Activated CD4-positive, alpha-beta T cell treated with anti-CD3 and anti-CD28 coated beads, Interleukin-2, amount 10 ng/mL, durations not matched to agents 24 days and 14 days (primary cell): ENCODE measurements around the gene SPAG4. TPM values are rescaled to one million over a fixed set of nuclear protein-coding genes. Genes with fewer than 3 reads are reported as not detected.

ENCODE experiments used
- DNase-seq: peaks from one replicate; pipeline ENCODE4 v3.0.0; 2022
- H3K27ac Mint-ChIP-seq: one replicate; pipeline ENCODE4 v1.8.0; 2022; ENCODE audit warnings: mild to moderate bottlenecking, mixed read lengths
- H3K27me3 Mint-ChIP-seq: one replicate; pipeline ENCODE4 v1.8.0; 2022; ENCODE audit warnings: mixed read lengths
- H3K36me3 Mint-ChIP-seq: one replicate; pipeline ENCODE4 v1.8.0; 2022; ENCODE audit warnings: low read depth, mild to moderate bottlenecking, mixed read lengths
- H3K4me1 Mint-ChIP-seq: one replicate; pipeline ENCODE4 v1.8.0; 2021; ENCODE audit warnings: mixed read lengths
- H3K4me3 Mint-ChIP-seq: one replicate; pipeline ENCODE4 v1.8.0; 2022; ENCODE audit warnings: mild to moderate bottlenecking, moderate library complexity, mixed read lengths
- H3K9me3 Mint-ChIP-seq: one replicate; pipeline ENCODE4 v1.8.0; 2021; ENCODE audit warnings: mixed read lengths
- intact Hi-C: fragments of 100-400 bp; cut with micrococcal nuclease; formaldehyde crosslinking; loops from one replicate; pipeline ENCODE4 v1.15.1; 2023
- total RNA-seq: library from RNA; stranded (reverse); gene quantifications from 2 replicates; pipeline ENCODE4 v1.2.3, GENCODE V29; 2022

The SPAG4 gene
- total RNA-seq, 1 donor from 2014 or later, result 5.2 TPM

GRCh38 chr20:35588397-35588796 is 27.2 kb upstream of the SPAG4 start:
- Mint-ChIP-seq H3K4me3 (no peak overlapping the region), H3K4me1 (no peaks in the 10 kb centered on the region), H3K27me3 (no peaks in the 10 kb centered on the region), H3K36me3 (no peaks in the 10 kb centered on the region), H3K27ac (no peak overlapping the region), H3K9me3 (no peaks in the 10 kb centered on the region)
- intact Hi-C loops, result no loop called here
- no peak for DNase-seq

GRCh38 chr20:35592339-35592974 is 23.2 kb upstream of the SPAG4 start:
- intact Hi-C loops, result no loop called here
- H3K4me1 Mint-ChIP-seq, result no peaks in the 10 kb centered on the region
- peaks cover 7% of the 10 kb centered on the region for H3K27me3 Mint-ChIP-seq
- H3K4me3 Mint-ChIP-seq, result no peak overlapping the region
- H3K27ac Mint-ChIP-seq, result no peak overlapping the region
- no peak for DNase-seq
- H3K9me3 Mint-ChIP-seq, result no peaks in the 10 kb centered on the region
- no peaks in the 10 kb centered on the region for H3K36me3 Mint-ChIP-seq

GRCh38 chr20:35595456-35595855 is 20.2 kb upstream of the SPAG4 start:
- H3K27ac Mint-ChIP-seq, result no peak overlapping the region
- DNase-seq, result no peak
- no peak overlapping the region for H3K4me3 Mint-ChIP-seq
- no peaks in the 10 kb centered on the region for H3K4me1 Mint-ChIP-seq
- no peaks in the 10 kb centered on the region for H3K36me3 Mint-ChIP-seq
- intact Hi-C loops, result no loop called here
- peaks cover 32% of the 10 kb centered on the region for H3K27me3 Mint-ChIP-seq
- no peaks in the 10 kb centered on the region for H3K9me3 Mint-ChIP-seq

- Mint-ChIP-seq H3K36me3 (no peaks in the 10 kb centered on the region), H3K4me3 (no peak overlapping the region), H3K4me1 (peaks cover 2% of the 10 kb centered on the region), H3K9me3 (no peaks in the 10 kb centered on the region), H3K27me3 (peaks cover 36% of the 10 kb centered on the region), H3K27ac (no peak overlapping the region)
- no peak for DNase-seq
- intact Hi-C loops, result no loop called here
These were observed 19.7 kb upstream of the SPAG4 start for GRCh38 chr20:35595901-35596300.

- no peak for DNase-seq
- H3K36me3 Mint-ChIP-seq, result no peaks in the 10 kb centered on the region
- H3K27ac Mint-ChIP-seq, result no peak overlapping the region
- H3K9me3 Mint-ChIP-seq, result no peaks in the 10 kb centered on the region
- no peak overlapping the region for H3K4me3 Mint-ChIP-seq
- peaks cover 44% of the 10 kb centered on the region for H3K27me3 Mint-ChIP-seq
- H3K4me1 Mint-ChIP-seq, result peaks cover 7% of the 10 kb centered on the region
- intact Hi-C loops, result no loop called here
These were observed 18.4 kb upstream of the SPAG4 start for GRCh38 chr20:35597186-35597585.

GRCh38 chr20:35598476-35598875 is 17.2 kb upstream of the SPAG4 start:
- Mint-ChIP-seq H3K9me3 (no peaks in the 10 kb centered on the region), H3K27me3 (peaks cover 55% of the 10 kb centered on the region), H3K4me1 (peaks cover 9% of the 10 kb centered on the region), H3K4me3 (no peak overlapping the region), H3K36me3 (peaks cover 2% of the 10 kb centered on the region), H3K27ac (no peak overlapping the region)
- intact Hi-C loops, result no loop called here
- no peak for DNase-seq

- Mint-ChIP-seq H3K9me3 (no peaks in the 10 kb centered on the region), H3K27me3 (peaks cover 57% of the 10 kb centered on the region), H3K36me3 (peaks cover 2% of the 10 kb centered on the region), H3K4me1 (peaks cover 9% of the 10 kb centered on the region), H3K27ac (no peak overlapping the region), H3K4me3 (no peak overlapping the region)
- no peak for DNase-seq
- intact Hi-C loops, result no loop called here
These were observed 16.5 kb upstream of the SPAG4 start for GRCh38 chr20:35598899-35599775.

GRCh38 chr20:35599776-35600120 is 15.9 kb upstream of the SPAG4 start:
- intact Hi-C loops, result loop anchor here (2.0 to 10.0 kb wide), 3 partner anchors 63 to 285 kb away; partner anchors contain the start of genes CPNE1, NFS1, RBM12 and ROMO1
- Mint-ChIP-seq H3K4me3 (no peak overlapping the region), H3K36me3 (peaks cover 2% of the 10 kb centered on the region), H3K27me3 (peaks cover 57% of the 10 kb centered on the region), H3K4me1 (peaks cover 9% of the 10 kb centered on the region), H3K9me3 (no peaks in the 10 kb centered on the region), H3K27ac (no peak overlapping the region)
- no peak for DNase-seq

- Mint-ChIP-seq H3K9me3 (no peaks in the 10 kb centered on the region), H3K4me1 (peaks cover 9% of the 10 kb centered on the region), H3K27ac (no peak overlapping the region), H3K36me3 (peaks cover 2% of the 10 kb centered on the region), H3K4me3 (peak overlapping the region; percentile 81), H3K27me3 (peaks cover 61% of the 10 kb centered on the region)
- intact Hi-C loops, result loop anchor here (2.0 to 10.0 kb wide), 3 partner anchors 62 to 284 kb away; partner anchors contain the start of genes CPNE1, NFS1, RBM12 and ROMO1
- no peak for DNase-seq
These were observed 15.2 kb upstream of the SPAG4 start for GRCh38 chr20:35600176-35600992.

- peak; percentile 95 for DNase-seq
- Mint-ChIP-seq H3K9me3 (no peaks in the 10 kb centered on the region), H3K4me3 (peak overlapping the region; percentile 81), H3K27ac (peak overlapping the region; percentile 63), H3K27me3 (peaks cover 61% of the 10 kb centered on the region), H3K36me3 (peaks cover 2% of the 10 kb centered on the region), H3K4me1 (peaks cover 9% of the 10 kb centered on the region)
- intact Hi-C loops, result loop anchor here (1.0 to 10.0 kb wide), 6 partner anchors 18 to 284 kb away; partner anchors contain the start of genes CPNE1, ERGIC3, NFS1 and RBM12
These were observed 14.3 kb upstream of the SPAG4 start for GRCh38 chr20:35600993-35601973.

- DNase-seq, result no peak
- intact Hi-C loops, result loop anchor here (1.0 to 10.0 kb wide), 6 partner anchors 17 to 283 kb away; partner anchors contain the start of genes CPNE1, ERGIC3, NFS1 and RBM12
- peaks cover 58% of the 10 kb centered on the region for H3K27me3 Mint-ChIP-seq
- peaks cover 11% of the 10 kb centered on the region for H3K4me1 Mint-ChIP-seq
- peaks cover 2% of the 10 kb centered on the region for H3K36me3 Mint-ChIP-seq
- no peaks in the 10 kb centered on the region for H3K9me3 Mint-ChIP-seq
- peak overlapping the region; percentile 81 for H3K4me3 Mint-ChIP-seq
- H3K27ac Mint-ChIP-seq, result no peak overlapping the region
These were observed 13.6 kb upstream of the SPAG4 start for GRCh38 chr20:35601990-35602389.

GRCh38 chr20:35602851-35603495 is 12.7 kb upstream of the SPAG4 start:
- DNase-seq, result no peak
- peak overlapping the region; percentile 35 for H3K27ac Mint-ChIP-seq
- peaks cover 12% of the 10 kb centered on the region for H3K4me1 Mint-ChIP-seq
- intact Hi-C loops, result loop anchor here (5.0 to 10.0 kb wide), 2 partner anchors 59 to 282 kb away; partner anchors contain the start of genes CPNE1 and RBM12
- peaks cover 2% of the 10 kb centered on the region for H3K36me3 Mint-ChIP-seq
- peak overlapping the region; percentile 53 for H3K4me3 Mint-ChIP-seq
- H3K27me3 Mint-ChIP-seq, result peaks cover 49% of the 10 kb centered on the region
- no peaks in the 10 kb centered on the region for H3K9me3 Mint-ChIP-seq
